ENCODE data around the gene TMEM54. TPM values are rescaled to one million over a fixed set of nuclear protein-coding genes. Genes with fewer than 3 reads are reported as not detected.
A peak's percentile ranks its signal among the peaks of the same experiment; 100 is the strongest.

The TMEM54 gene
- total RNA-seq, 1 experiment from 2014 or later, result 95.9 TPM

- Mint-ChIP-seq H3K9me3 (ENCODE audit: low read depth, unreplicated experiment) (no peaks in the 10 kb centered on the region), H3K4me3 (ENCODE audit: low read depth, unreplicated experiment) (no peak overlapping the region), H3K36me3 (ENCODE audit: insufficient read depth, unreplicated experiment) (peaks cover 41% of the 10 kb centered on the region), H3K27me3 (ENCODE audit: unreplicated experiment) (peaks cover 23% of the 10 kb centered on the region), H3K27ac (ENCODE audit: unreplicated experiment) (no peak overlapping the region), H3K4me1 (ENCODE audit: low read depth, unreplicated experiment) (peaks cover 16% of the 10 kb centered on the region)
- CTCF ChIA-PET, result no interaction called here
- intact Hi-C loops (cut with micrococcal nuclease; ENCODE audit: unreplicated experiment), result no loop called here
- no TSS peak for BruUV-seq (replicated peaks)
- no peak for TF ChIP-seq CTCF (IDR thresholded peaks at IDR 0.05; ENCODE audit: unreplicated experiment)
- DNase-seq, result no peak
Measured at GRCh38 chr1:32896451-32896850, 4.7 kb downstream of the TMEM54 start.

GRCh38 chr1:32895325-32896215, 5.6 kb downstream of the TMEM54 start:
- no peak overlapping the region for H3K4me3 Mint-ChIP-seq (ENCODE audit: low read depth, unreplicated experiment)
- H3K27me3 Mint-ChIP-seq (ENCODE audit: unreplicated experiment), result peaks cover 32% of the 10 kb centered on the region
- H3K9me3 Mint-ChIP-seq (ENCODE audit: low read depth, unreplicated experiment), result no peaks in the 10 kb centered on the region
- H3K36me3 Mint-ChIP-seq (ENCODE audit: insufficient read depth, unreplicated experiment), result peaks cover 33% of the 10 kb centered on the region
- TF ChIP-seq CTCF (IDR thresholded peaks at IDR 0.05; ENCODE audit: unreplicated experiment), result no peak
- intact Hi-C loops (cut with micrococcal nuclease; ENCODE audit: unreplicated experiment), result no loop called here
- H3K27ac Mint-ChIP-seq (ENCODE audit: unreplicated experiment), result no peak overlapping the region
- CTCF ChIA-PET, result no interaction called here
- H3K4me1 Mint-ChIP-seq (ENCODE audit: low read depth, unreplicated experiment), result peaks cover 16% of the 10 kb centered on the region
- no TSS peak for BruUV-seq (replicated peaks)
- no peak for DNase-seq

GRCh38 chr1:32894681-32895080, 6.5 kb downstream of the TMEM54 start:
- Mint-ChIP-seq H3K9me3 (ENCODE audit: low read depth, unreplicated experiment) (no peaks in the 10 kb centered on the region), H3K4me3 (ENCODE audit: low read depth, unreplicated experiment) (no peak overlapping the region), H3K36me3 (ENCODE audit: insufficient read depth, unreplicated experiment) (peaks cover 29% of the 10 kb centered on the region), H3K27me3 (ENCODE audit: unreplicated experiment) (peaks cover 40% of the 10 kb centered on the region), H3K4me1 (ENCODE audit: low read depth, unreplicated experiment) (peaks cover 16% of the 10 kb centered on the region), H3K27ac (ENCODE audit: unreplicated experiment) (no peak overlapping the region)
- intact Hi-C loops (cut with micrococcal nuclease; ENCODE audit: unreplicated experiment), result no loop called here
- DNase-seq, result no peak
- BruUV-seq (replicated peaks), result TSS peak; percentile 27
- no peak for TF ChIP-seq CTCF (IDR thresholded peaks at IDR 0.05; ENCODE audit: unreplicated experiment)
- CTCF ChIA-PET, result no interaction called here

- no peaks in the 10 kb centered on the region for H3K9me3 Mint-ChIP-seq (ENCODE audit: low read depth, unreplicated experiment)
- H3K27ac Mint-ChIP-seq (ENCODE audit: unreplicated experiment), result no peak overlapping the region
- H3K4me3 Mint-ChIP-seq (ENCODE audit: low read depth, unreplicated experiment), result peak overlapping the region; percentile 74
- no peak for TF ChIP-seq CTCF (IDR thresholded peaks at IDR 0.05; ENCODE audit: unreplicated experiment)
- peaks cover 46% of the 10 kb centered on the region for H3K27me3 Mint-ChIP-seq (ENCODE audit: unreplicated experiment)
- no peak for DNase-seq
- CTCF ChIA-PET, result interaction anchor here (0.5 kb wide), 1 partner anchor 111 kb away, joined by 5 read pairs; no protein-coding TSS in a partner anchor
- peaks cover 16% of the 10 kb centered on the region for H3K4me1 Mint-ChIP-seq (ENCODE audit: low read depth, unreplicated experiment)
- no TSS peak for BruUV-seq (replicated peaks)
- intact Hi-C loops (cut with micrococcal nuclease; ENCODE audit: unreplicated experiment), result no loop called here
- H3K36me3 Mint-ChIP-seq (ENCODE audit: insufficient read depth, unreplicated experiment), result peaks cover 29% of the 10 kb centered on the region
Measured at GRCh38 chr1:32894019-32894600, 7.1 kb downstream of the TMEM54 start.
